Measurements from ENCODE around the gene PTGIS.
"Not testable (repeated sequence)": the region's sequence is repeated elsewhere in the genome, so short reads cannot be mapped to it uniquely, and the experiment has no call there.

PTGIS gene

DNA sequence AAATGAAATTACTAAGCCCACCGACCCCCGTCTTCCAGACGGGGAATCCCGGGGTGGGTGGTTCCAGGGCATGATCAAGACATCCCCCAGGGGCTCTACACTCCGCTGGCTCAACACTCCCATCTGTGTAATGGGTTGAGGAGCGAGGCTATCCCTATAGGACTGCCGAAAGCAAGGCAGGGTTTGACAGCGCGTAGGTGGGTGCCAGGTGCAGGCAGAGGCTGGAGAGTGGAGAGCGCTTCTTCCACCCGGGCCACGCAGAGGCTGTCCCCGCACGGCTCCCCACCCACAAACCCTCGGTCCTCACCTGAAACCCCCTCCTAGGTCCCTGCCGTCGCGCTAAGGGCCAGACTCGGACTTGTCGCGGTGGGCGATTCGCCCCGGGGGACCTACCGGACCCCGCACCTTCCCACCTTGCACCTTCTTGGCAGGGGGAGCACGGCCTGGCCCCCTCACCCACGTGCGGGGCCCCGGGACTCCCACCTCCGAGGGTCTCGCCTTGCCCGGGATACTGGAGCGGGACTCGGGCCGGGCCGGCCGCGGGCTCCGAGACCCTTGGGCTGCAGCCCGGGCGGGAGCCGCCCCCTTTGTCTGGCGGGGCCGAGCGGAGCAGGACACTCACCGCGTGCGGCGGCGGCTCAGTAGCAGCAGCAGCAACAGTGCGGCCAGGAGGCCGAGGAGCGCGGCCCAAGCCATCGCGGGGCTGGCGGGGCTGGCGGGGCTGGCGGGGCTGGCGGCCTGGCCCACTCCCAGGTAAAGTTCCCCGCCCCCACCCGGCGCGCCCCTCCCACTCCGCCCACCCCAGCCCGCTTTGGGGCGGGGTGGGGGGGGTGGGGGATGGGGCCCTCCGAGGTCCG lies at the start of gene PTGIS:
Gene PTGIS (minus strand): TSS at position 717 of the 857 bp plus-strand sequence. CDS start 21 bp downstream, at position 696.
- no peak for DNase-seq (ENCODE audit: low spot score)

DNA sequence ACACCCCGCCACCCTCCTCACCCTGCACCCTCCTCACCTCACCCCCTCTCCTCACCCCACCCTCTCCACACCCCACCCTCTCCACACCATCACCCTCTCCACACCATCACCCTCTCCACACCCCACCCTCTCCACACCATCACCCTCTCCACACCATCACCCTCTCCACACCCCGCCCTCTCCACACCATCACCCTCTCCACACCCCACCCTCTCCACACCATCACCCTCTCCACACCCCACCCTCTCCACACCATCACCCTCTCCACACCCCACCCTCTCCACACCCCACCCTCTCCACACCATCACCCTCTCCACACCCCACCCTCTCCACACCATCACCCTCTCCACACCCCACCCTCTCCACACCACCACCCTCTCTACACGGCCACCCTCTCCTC lies 49.5 kb upstream of the PTGIS start:
- DNase-seq (ENCODE audit: low spot score) = not testable (repeated sequence)

- DNase-seq (ENCODE audit: low spot score) = no peak
These were observed 48.4 kb upstream of the PTGIS start for GRCh38 chr20:49616154-49617007.

DNA sequence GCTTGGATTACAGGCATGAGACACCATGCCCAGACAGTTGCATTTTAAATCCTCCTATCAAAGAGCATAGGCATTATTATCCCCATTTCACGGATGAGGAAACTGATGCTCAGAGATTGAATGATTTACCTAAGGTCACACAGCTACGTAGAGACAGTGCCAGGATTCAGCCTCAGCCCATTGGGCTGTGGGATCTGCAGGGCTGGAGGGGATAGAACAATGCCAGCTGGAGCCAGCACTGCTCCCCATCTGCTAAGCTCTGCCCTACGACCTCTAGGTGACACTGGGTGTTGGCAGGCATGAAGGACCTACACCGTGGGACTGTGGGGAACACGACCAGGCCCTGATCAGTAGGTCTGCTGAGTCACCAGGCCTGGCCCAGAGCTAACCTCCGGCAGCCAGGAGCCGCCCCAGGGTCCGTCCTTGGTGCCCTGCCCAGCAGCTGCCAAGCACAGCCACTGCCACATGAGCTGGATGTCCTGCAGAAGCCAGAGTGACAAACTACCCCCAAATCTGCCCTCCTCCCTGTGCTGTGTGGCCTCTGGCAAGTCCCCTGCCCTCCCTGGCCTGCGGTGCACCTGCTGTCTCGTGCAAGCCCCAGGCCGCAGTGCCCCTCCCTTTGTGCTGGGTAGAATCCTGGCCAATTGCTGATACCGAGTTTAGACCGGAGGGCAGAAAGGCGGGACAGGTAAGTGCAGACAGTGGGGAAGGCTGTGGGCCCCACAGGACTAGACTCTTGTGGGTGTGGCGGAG lies 47.6 kb upstream of the PTGIS start:
- peak; percentile 92 for DNase-seq (ENCODE audit: low spot score)

GRCh38 chr20:49615051-49615400 lies 47.1 kb upstream of the PTGIS start:
- not testable (repeated sequence) for DNase-seq (ENCODE audit: low spot score)

DNA sequence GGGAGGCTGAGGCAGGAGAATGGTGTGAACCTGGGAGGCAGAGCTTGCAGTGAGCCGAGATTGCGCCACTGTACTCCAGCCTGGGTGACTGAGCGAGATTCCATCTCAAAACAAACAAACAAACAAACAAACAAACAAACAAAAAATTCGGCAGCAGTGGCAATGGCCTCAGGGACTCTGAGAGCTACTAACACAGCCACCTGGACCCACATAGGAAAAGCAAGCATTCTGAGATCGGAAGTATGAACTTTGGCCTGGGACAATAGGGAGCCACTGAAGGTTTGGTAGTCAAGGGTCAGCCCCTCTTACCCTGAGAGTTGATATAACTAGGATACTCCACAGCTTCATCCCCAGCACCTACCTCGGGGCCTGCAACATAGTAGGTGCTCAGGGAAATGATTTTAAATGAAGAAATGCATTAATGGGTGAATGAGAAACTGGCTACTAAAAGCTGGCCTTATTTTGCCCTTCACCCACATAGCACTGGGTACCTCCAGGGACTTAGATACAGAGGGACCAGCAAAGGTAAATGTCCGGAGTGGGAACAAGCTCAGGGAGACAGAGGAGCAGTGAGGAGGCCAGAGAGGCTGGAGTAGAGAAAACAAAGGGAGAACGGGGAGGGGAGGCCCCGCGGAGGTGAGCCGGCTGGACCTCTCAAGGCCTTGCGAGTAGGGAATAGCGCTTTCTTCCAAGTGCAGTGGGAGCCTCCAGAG lies 46.6 kb upstream of the PTGIS start:
- DNase-seq (ENCODE audit: low spot score) = no peak

DNA sequence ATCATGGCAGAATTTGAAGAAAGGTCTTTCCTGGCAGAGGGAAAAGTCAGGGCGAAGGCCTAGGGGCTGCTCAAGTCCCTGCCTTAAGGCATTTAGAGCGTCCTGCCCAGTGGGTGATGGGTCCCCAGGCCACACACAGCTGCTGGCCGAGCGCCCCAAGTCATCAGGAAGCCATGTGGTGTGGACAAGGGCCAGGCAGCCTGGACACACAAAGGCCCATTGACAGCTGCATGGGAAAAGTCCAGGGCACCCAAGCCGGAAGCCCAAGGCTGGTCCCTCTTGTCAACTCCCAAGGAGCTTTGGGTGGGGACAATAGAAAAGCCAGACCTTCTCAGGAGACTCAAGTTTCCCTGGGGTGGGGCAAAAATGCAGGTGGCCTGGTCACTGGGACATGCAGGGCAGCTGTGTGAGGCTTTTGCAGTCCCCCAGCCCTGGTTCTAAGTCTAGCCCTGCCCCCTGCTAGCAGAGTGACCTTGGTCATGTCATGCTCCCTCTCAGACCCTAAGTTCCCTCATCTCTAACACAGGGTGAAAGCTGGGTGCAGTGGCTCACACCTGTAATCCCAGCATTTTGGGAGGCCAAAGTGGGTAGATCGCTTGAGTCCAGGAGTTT lies 44.3 kb upstream of the PTGIS start:
- DNase-seq (ENCODE audit: low spot score) = peak; percentile 68

- DNase-seq (ENCODE audit: low spot score) = not testable (repeated sequence)
These were observed 43.7 kb upstream of the PTGIS start for GRCh38 chr20:49611539-49612126.

DNA sequence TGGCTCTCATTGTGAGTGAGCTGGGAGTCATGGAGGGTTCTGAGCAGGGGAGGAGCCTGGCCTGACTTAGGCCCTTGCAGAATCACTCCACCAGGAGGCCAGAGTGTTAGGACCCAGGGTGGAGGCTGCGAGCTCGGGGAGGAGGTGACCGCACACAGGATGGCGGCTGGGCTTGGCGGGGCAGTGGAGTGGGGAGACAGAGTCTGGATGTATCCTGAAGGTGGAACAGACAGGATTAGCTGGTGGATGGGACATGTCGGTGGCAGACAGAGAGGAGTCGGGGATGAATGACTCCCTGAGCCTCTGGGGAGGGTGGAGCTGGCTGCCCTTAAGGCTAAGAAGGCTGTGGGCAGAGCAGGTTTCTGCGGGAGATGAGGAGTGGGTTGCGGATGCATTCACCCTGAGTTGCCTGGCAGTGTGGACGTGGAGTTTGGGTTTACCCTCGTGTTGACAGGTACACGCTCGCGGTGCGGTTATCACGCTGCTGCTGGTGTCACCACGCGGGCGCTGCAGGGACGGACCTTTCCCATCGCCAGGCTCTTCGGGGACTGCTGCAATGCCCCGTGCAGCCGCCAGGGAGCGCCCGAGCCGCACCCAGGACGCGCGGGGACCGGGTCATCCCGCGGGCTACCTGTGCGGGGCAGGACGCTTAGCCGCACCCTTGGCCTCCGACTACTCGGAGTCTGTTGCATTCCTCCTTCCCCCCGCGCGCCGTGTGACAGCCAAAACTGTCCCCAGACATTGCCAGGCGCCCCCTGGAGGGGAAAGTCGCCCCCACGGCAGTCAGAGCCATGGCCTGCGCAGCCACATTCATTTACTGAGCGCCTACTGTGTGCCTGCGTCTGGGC lies 43.0 kb upstream of the PTGIS start:
- DNase-seq (ENCODE audit: low spot score) = peak; percentile 94

GRCh38 chr20:49608752-49609670 lies 41.1 kb upstream of the PTGIS start:
- DNase-seq (ENCODE audit: low spot score) = peak; percentile 86

DNA sequence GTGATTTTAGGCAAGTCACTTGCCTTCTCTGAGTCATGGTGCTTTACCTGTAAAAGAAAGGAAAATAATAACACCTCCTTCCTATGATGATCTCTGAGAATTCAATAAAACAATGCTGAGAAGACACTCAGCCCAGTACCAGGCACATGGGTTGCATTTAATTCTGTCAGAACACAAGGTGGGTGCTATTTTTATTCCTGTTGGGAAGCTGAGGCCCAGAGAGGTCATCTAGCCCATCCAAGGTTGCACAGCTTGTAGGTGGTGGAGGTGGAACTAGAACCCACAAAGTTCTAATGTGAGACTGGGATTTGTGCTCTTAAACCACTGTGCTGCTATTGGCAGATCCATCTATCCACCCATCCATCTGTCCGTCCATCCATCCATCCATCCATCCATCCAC lies 39.6 kb upstream of the PTGIS start:
- no peak for DNase-seq (ENCODE audit: low spot score)

GRCh38 chr20:49603209-49603627 lies 35.3 kb upstream of the PTGIS start:
- peak; percentile 54 for DNase-seq (ENCODE audit: low spot score)

- no peak for DNase-seq (ENCODE audit: low spot score)
These were observed 34.6 kb upstream of the PTGIS start for GRCh38 chr20:49602345-49603208.

DNA sequence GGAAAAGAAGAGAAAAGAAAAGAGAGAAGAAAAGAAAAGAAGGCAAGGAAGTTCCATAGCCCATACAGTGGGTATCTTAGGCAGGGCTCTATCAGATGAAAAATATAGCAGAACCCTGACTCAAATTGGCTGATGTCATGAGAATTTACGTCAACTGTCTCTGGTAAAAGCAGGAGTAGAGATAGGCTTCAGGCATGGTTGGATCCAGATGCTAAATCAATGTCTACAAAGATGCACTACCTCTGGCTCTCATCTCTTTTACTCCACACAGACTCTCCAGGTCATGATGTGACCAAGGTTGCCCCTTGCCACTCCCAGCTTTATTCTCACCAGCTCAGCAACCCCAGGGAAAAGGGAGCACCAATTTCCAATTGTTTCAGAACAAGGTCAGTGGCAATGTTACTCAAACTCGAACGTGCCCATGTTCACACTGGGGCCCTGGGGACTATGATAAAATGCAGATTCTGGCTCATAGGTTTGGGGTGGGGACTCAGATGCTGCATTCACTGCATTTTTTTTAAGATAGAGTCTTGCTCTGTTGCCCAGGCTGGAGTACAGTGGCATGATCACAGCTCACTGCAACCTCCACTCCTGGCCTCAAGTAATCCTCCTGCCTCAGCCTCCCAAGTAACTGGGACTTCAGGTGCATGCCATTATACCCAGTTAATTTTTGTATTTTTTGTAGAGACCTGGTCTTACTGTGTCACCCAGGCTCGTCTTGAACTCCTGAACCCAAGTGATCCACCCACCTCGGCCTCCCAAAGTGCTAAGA lies 33.4 kb upstream of the PTGIS start:
- DNase-seq (ENCODE audit: low spot score) = no peak

- no peak for DNase-seq (ENCODE audit: low spot score)
These were observed 31.8 kb upstream of the PTGIS start for GRCh38 chr20:49599746-49600113.

DNA sequence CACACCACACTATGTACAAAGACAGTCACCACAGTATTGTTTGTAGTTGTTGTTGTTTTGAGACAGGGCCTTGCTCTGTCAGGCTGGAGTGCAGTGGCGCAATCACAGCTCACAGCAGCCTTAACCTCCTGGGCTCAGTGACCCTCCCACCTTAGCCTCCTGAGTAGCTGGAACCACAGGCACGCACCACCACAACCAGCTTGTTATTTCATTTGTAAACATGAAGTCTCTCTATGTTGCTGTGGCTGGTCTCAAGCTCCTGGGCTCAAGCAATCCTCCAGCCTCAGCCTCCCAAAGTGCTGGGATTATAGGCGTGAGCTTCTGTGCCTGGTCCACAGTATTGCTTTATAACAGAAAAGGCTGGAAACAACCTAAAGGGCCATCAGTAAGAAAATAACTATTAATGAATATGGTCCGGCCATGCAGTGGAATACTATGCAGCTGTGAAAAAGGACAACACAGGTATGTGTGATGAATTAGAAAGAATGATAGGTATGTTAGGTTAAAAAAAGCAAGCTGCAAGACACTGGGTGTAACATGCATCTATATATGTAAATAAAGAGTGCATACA lies 30.0 kb upstream of the PTGIS start:
- no peak for DNase-seq (ENCODE audit: low spot score)
